WERI-Rb-1 (cell line): ENCODE data around the gene NLRP1.

Experiments used
- DNase-seq: peaks from one replicate; pipeline ENCODE4 v3.0.0-alpha.2; 2020
- H3K27ac ChIP-seq: fragments of 250-450 bp; sonication (Bioruptor Pico); 2 replicates; pipeline ENCODE4 v1.5.1; 2020; ENCODE audit warnings: mild to moderate bottlenecking, moderate library complexity
- H3K27me3 ChIP-seq: fragments of 250-450 bp; sonication (Bioruptor Pico); 2 replicates; pipeline ENCODE4 v1.5.1; 2021; ENCODE audit warnings: mild to moderate bottlenecking, low read depth, moderate library complexity; ENCODE audit not compliant: insufficient read depth, severe bottlenecking
- H3K36me3 ChIP-seq: fragments of 250-450 bp; sonication (Bioruptor Pico); 2 replicates; pipeline ENCODE4 v1.5.1; 2020; ENCODE audit warnings: mild to moderate bottlenecking, moderate library complexity
- H3K4me3 ChIP-seq: 2 replicates; pipeline ENCODE4 v1.5.1; 2011; ENCODE audit warnings: low read depth, mild to moderate bottlenecking, control low read depth, low read length
- H3K9me3 ChIP-seq: fragments of 250-450 bp; sonication (Bioruptor Pico); 2 replicates; pipeline ENCODE4 v1.5.1; 2021; ENCODE audit warnings: mild to moderate bottlenecking, moderate library complexity; ENCODE audit not compliant: severe bottlenecking
- TF ChIP-seq, protein P1 (sequence below): IDR thresholded peaks from 2 replicates; pipeline ENCODE4 v1.5.1; 2011; ENCODE audit warnings: low read depth, mild to moderate bottlenecking, control low read depth, inconsistent platforms, low read length

The NLRP1 gene

GRCh38 chr17:5585836-5586521, 1.7 kb upstream of the NLRP1 start:
- Histone ChIP-seq H3K4me3 (no peak overlapping the region), H3K27ac (no peak overlapping the region), H3K27me3 (no peaks in the 10 kb centered on the region), H3K36me3 (no peaks in the 10 kb centered on the region), H3K9me3 (no peaks in the 10 kb centered on the region)
- TF ChIP-seq, protein P1, sequence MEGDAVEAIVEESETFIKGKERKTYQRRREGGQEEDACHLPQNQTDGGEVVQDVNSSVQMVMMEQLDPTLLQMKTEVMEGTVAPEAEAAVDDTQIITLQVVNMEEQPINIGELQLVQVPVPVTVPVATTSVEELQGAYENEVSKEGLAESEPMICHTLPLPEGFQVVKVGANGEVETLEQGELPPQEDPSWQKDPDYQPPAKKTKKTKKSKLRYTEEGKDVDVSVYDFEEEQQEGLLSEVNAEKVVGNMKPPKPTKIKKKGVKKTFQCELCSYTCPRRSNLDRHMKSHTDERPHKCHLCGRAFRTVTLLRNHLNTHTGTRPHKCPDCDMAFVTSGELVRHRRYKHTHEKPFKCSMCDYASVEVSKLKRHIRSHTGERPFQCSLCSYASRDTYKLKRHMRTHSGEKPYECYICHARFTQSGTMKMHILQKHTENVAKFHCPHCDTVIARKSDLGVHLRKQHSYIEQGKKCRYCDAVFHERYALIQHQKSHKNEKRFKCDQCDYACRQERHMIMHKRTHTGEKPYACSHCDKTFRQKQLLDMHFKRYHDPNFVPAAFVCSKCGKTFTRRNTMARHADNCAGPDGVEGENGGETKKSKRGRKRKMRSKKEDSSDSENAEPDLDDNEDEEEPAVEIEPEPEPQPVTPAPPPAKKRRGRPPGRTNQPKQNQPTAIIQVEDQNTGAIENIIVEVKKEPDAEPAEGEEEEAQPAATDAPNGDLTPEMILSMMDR: no peak
- no peak for DNase-seq

DNA sequence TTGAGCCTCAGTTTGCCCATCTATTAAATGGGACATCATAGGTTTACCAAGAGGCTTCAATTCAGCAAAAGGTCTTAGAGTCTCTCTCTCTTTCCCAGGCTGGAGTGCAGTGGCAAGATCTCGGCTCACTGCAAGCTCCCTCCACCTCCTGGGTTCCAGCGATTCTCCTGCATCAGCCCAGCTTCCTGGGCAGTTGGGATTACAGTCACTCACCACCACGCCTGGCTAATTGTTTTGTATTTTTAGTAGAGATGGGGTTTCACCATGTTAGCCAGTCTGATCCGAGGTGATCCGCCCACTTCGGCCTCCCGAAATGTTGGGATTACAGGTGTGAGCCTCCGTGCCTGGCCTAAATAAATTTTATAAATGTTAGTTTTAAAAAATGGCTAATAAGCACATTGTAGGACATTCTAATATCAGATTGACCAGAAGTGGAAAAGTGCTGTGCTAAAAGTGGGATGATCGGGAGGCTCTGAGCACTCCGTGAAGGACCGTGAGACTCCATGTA, 1.0 kb upstream of the NLRP1 start:
- no peak for DNase-seq
- TF ChIP-seq, protein P1: no peak
- Histone ChIP-seq H3K9me3 (no peaks in the 10 kb centered on the region), H3K4me3 (no peak overlapping the region), H3K27ac (no peak overlapping the region), H3K36me3 (no peaks in the 10 kb centered on the region), H3K27me3 (no peaks in the 10 kb centered on the region)

GRCh38 chr17:5583426-5584382, 605 bp downstream of the NLRP1 start:
- H3K27ac ChIP-seq: no peak overlapping the region
- no peaks in the 10 kb centered on the region for H3K36me3 ChIP-seq
- DNase-seq: no peak
- H3K4me3 ChIP-seq: no peak overlapping the region
- TF ChIP-seq, protein P1: no peak
- no peaks in the 10 kb centered on the region for H3K9me3 ChIP-seq
- H3K27me3 ChIP-seq: no peaks in the 10 kb centered on the region

DNA sequence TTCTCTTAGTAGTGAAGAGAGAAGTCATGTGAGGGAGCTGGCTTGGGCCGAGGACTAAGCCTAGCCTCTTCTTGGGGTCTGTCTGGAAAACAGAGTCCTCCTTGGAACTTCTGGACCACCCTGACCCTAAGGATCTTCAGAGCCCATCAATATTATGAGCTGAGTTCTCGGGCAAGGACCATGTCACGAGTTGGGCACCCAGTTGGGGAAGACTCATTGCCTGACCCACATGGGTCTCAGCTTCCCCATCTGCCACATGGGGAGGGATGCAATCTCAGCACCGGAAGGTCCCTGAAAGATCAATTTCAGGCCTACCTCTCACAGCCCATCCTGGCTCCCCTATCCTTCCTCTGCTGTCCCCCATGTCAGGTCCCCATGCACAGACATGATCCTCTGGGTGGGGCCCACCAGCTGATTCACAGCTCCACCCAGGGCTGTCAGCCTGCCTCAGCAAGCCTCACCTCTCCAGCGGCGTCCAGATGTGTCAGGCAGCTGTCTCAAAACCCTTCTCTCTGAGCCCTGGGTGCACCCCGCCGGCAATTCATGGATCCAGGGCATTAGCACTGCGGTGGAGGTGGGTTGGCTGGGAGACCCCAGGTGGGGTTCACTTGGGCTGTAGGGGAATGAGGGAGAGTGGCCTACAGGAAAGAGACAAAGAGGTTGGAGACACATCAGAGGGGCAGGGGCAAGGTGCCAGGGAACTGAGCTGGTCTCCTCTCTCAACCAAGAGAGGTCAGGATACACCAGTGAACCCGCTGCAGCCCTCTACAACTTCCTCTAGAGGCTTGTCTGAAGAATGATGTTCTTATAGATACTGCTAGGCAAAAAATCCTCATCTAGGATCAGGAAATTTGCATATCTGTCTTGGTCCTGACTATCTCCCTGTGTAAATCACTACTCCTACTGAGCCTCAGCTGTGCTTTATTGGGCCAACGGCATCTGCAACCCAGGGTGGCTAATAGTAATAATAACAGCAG, 1.8 kb downstream of the NLRP1 start:
- Histone ChIP-seq H3K9me3 (peaks cover 3% of the 10 kb centered on the region), H3K27me3 (no peaks in the 10 kb centered on the region), H3K27ac (no peak overlapping the region), H3K4me3 (no peak overlapping the region), H3K36me3 (no peaks in the 10 kb centered on the region)
- TF ChIP-seq, protein P1: no peak
- DNase-seq: no peak

GRCh38 chr17:5581655-5582054, 2.7 kb downstream of the NLRP1 start:
- Histone ChIP-seq H3K27ac (no peak overlapping the region), H3K4me3 (no peak overlapping the region), H3K36me3 (no peaks in the 10 kb centered on the region), H3K9me3 (peaks cover 3% of the 10 kb centered on the region), H3K27me3 (no peaks in the 10 kb centered on the region)
- TF ChIP-seq, protein P1: no peak
- DNase-seq: no peak
